GM19372 (cell line): Measurements from ENCODE around the gene COL16A1.

Experiments
- ATAC-seq: cut with Tn5 transposase; IDR thresholded peaks from one replicate; pipeline ENCODE4 v1.9.1; 2021; ENCODE audit warnings: mild to moderate bottlenecking, low read depth, moderate library complexity; ENCODE audit not compliant: unreplicated experiment

Gene COL16A1

GRCh38 chr1:31668303-31668883, 35.4 kb downstream of the COL16A1 start:
- ATAC-seq: no peak

- ATAC-seq: no peak
Measured at GRCh38 chr1:31667065-31667785, 36.6 kb downstream of the COL16A1 start.

- no peak for ATAC-seq
Measured at GRCh38 chr1:31666263-31666963, 37.4 kb downstream of the COL16A1 start.

- ATAC-seq: no peak
Measured at GRCh38 chr1:31665234-31665878, 38.5 kb downstream of the COL16A1 start.

- no peak for ATAC-seq
Measured at GRCh38 chr1:31664528-31664927, 39.3 kb downstream of the COL16A1 start.

GRCh38 chr1:31663622-31664452, 40.0 kb downstream of the COL16A1 start:
- no peak for ATAC-seq

- ATAC-seq: no peak
Measured at GRCh38 chr1:31662463-31662862, 41.4 kb downstream of the COL16A1 start.

- no peak for ATAC-seq
Measured at GRCh38 chr1:31661856-31662255, 42.0 kb downstream of the COL16A1 start.

- ATAC-seq: no peak
Measured at GRCh38 chr1:31660871-31661455, 42.9 kb downstream of the COL16A1 start.

GRCh38 chr1:31659889-31660288, 43.9 kb downstream of the COL16A1 start:
- ATAC-seq: no peak

GRCh38 chr1:31658721-31659120, 45.1 kb downstream of the COL16A1 start:
- no peak for ATAC-seq

GRCh38 chr1:31657972-31658510, 45.8 kb downstream of the COL16A1 start:
- no peak for ATAC-seq

GRCh38 chr1:31657020-31657804, 46.6 kb downstream of the COL16A1 start:
- no peak for ATAC-seq

- ATAC-seq: no peak
Measured at GRCh38 chr1:31655756-31656155, 48.1 kb downstream of the COL16A1 start.

GRCh38 chr1:31655104-31655503, 48.7 kb downstream of the COL16A1 start:
- ATAC-seq: no peak

- ATAC-seq: no peak
Measured at GRCh38 chr1:31654474-31654776, 49.4 kb downstream of the COL16A1 start.

GRCh38 chr1:31653717-31654473, 49.9 kb downstream of the COL16A1 start:
- no peak for ATAC-seq

GRCh38 chr1:31652891-31653499, 50.8 kb downstream of the COL16A1 start:
- no peak for ATAC-seq
